ENCODE data around the gene BNC1.
"Not testable (repeated sequence)": the region's sequence is repeated elsewhere in the genome, so short reads cannot be mapped to it uniquely, and the experiment has no call there.

BNC1 gene

GRCh38 chr15:83248151-83249029 lies 36.1 kb downstream of the BNC1 start:
- DNase-seq (ENCODE audit: low spot score), result peak; percentile 36

DNA sequence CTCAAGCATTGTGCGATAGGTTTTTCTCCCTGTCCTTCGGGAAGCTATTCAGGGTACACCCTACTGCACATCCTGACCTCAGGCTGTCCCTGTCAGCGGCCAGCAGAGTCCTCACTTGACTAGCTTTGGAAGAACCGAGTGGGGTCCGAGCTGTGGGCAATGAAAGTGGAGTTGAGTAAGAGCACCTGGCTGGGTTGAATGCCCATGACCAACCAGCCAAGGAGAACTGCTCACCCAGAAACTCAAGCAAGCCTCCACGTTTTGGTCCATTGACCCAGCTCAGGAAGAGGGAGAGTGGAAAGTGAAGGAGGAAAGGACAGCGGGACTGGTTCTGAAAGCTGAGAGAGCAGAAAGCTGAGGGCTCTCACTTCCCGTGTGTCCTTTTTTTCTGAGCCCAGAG lies 40.8 kb downstream of the BNC1 start:
- DNase-seq (ENCODE audit: low spot score), result no peak

GRCh38 chr15:83230242-83230641 lies 54.2 kb downstream of the BNC1 start:
- no peak for DNase-seq (ENCODE audit: low spot score)

GRCh38 chr15:83225449-83225848 lies 59.0 kb downstream of the BNC1 start:
- DNase-seq (ENCODE audit: low spot score), result no peak

- DNase-seq (ENCODE audit: low spot score), result not testable (repeated sequence)
These were observed 62.7 kb downstream of the BNC1 start for GRCh38 chr15:83221781-83222180.

- DNase-seq (ENCODE audit: low spot score), result no peak
These were observed 65.4 kb downstream of the BNC1 start for GRCh38 chr15:83219026-83219425.

DNA sequence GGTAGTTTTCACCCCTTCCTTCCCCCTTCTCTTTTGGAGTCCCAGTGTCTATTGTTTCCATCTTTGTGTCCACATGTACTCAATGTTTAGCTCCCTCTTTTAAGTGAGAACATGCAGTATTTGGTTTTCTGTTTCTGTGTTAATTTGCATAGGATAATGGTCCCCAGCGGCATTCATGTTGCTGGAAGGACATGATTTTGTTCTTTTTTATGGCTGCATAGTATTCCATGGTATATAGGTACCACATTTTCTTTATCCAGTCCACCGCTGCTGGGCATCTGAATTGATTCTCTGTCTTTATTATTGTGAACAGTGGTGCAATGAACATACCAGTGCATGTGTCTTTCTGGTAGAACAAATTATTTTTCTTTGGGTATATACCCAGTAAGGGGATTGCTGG lies 69.2 kb downstream of the BNC1 start:
- DNase-seq (ENCODE audit: low spot score), result no peak

- DNase-seq (ENCODE audit: low spot score), result peak; percentile 12
These were observed 73.8 kb downstream of the BNC1 start for GRCh38 chr15:83210619-83211018.

DNA sequence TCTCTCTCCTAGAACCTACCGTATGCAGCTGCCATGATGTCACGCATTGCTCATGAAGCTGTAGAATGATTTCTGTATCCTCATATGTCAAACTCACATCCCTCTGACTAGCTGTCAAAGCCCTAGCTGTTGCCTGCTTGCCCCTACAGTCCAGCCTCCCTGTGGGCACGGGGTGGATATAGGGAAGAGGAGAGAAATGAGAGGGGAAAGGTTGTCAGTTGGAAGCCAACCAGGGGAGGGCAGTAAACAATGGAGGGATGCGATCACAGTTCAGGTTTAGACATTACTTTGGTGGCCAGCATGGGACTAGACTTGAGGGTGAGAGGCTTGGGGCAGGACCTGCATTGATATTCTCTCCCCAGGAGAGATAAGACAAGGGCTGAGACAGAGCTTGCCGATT lies 75.1 kb downstream of the BNC1 start:
- DNase-seq (ENCODE audit: low spot score), result no peak

GRCh38 chr15:83208367-83208661 lies 76.2 kb downstream of the BNC1 start:
- DNase-seq (ENCODE audit: low spot score), result no peak

GRCh38 chr15:83207660-83208366 lies 76.7 kb downstream of the BNC1 start, which contains the start of gene HDGFL3:
Gene HDGFL3 (minus strand): TSS chr15:83207823. CDS start chr15:83207414, 409 bp downstream.
- peak; percentile 82 for DNase-seq (ENCODE audit: low spot score)

- DNase-seq (ENCODE audit: low spot score), result peak; percentile 69
These were observed 77.3 kb downstream of the BNC1 start for GRCh38 chr15:83207009-83207659.

GRCh38 chr15:83206526-83207008 lies 77.9 kb downstream of the BNC1 start:
- no peak for DNase-seq (ENCODE audit: low spot score)

All from AG08396 (cell line).